ENCODE results near the gene ORAI2.

The ORAI2 gene

DNA sequence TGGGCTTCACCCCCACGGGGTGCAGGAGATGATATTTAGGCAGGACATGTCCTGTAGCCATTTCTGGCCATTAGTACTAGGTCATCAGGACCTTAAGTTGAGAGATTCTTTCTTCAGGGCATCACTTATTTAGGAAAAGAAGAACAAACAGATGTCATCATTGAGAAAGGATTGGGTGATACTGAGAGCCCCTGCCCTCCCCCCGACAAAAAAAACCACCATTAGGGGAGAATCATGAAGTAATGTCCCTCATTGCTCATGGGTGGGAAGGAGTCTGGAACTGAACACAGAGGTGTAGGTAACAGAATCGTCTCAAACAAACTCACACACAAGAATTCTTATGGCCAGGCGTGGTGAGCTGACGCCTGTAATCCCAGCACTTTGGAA is 6.4 kb upstream of the ORAI2 start:
- no peak overlapping the region for H3K4me3 ChIP-seq (ENCODE audit: low read depth, low read length)
- in situ Hi-C loops (cut with HindIII; ENCODE audit: low sequenced_read_pairs), result no loop called here
- TF ChIP-seq, protein P1, sequence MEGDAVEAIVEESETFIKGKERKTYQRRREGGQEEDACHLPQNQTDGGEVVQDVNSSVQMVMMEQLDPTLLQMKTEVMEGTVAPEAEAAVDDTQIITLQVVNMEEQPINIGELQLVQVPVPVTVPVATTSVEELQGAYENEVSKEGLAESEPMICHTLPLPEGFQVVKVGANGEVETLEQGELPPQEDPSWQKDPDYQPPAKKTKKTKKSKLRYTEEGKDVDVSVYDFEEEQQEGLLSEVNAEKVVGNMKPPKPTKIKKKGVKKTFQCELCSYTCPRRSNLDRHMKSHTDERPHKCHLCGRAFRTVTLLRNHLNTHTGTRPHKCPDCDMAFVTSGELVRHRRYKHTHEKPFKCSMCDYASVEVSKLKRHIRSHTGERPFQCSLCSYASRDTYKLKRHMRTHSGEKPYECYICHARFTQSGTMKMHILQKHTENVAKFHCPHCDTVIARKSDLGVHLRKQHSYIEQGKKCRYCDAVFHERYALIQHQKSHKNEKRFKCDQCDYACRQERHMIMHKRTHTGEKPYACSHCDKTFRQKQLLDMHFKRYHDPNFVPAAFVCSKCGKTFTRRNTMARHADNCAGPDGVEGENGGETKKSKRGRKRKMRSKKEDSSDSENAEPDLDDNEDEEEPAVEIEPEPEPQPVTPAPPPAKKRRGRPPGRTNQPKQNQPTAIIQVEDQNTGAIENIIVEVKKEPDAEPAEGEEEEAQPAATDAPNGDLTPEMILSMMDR (IDR thresholded peaks at IDR 0.05; ENCODE audit: low read depth, low read length, missing control alignments), result no peak
- no peak for DNase-seq (ENCODE audit: low read depth)

DNA sequence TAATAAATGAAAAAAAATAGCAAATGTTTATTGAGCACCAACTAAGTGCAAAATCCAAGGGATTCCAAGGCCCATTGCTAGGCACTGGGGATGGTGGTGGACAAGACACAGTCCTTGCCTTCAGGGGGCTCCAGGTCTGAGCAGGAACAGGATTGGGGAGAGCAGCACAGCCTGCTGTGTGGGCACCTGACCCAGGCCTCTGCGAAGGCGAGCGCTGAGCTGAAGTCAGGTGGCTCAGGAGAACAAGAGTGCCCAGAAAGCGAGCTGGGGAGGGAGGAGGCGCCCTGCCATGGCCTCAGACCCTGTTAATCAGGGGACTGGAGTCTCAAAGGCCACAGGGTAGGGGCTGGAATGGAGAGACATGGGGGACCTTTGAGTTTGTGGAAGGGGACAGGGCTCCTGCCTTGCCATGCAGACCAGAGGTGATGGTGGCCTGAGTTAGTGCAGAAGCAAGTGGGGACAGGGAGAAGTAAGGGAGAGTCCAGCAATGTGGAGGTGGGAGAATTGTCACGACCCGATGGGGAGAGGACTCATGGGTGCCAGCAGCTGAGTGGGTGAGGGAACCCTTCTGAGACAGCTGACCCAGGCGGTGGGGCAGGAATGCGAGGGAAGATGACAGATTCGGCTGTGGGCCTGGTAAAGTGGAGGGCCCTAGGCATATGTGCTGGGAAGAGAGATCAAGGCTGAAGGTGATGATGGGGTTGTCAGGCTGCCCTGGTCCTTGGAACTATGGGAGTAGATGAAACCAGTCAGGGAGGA is 4.1 kb upstream of the ORAI2 start:
- TF ChIP-seq, protein P1 (IDR thresholded peaks at IDR 0.05; ENCODE audit: low read depth, low read length, missing control alignments), result no peak
- DNase-seq (ENCODE audit: low read depth), result no peak
- in situ Hi-C loops (cut with HindIII; ENCODE audit: low sequenced_read_pairs), result no loop called here
- H3K4me3 ChIP-seq (ENCODE audit: low read depth, low read length), result no peak overlapping the region

DNA sequence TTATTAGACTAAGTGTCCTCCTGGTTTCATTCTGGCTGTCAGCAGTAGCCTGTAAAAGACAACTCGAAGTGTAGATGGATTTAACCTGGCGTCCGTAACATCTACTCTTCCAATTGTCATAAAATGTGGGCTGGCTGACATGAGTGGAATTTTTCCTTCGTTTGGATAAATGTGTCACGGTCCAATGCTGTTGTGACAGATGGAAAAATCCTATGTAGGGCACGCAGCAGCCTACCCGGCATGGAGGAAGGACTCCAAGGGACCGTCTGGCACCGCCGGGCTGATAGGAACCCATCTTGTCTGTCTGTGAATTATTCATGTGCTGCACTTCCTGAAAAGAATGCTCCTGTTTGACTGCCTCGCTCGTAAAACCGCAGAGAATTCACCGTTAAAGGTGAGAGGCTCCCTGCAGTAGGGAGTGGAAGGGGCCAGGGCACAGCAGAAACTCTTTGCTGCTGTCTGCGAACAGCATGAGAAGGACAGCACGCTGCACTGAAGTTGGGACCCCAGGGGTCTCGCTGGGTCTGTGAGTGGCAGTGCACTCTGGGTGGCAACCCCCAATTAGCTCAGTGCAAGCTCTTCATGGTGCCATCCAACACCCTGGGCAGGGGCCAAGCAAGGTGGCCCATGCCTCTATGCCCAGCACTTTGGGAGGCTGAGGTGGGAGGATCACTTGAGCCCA is 1.6 kb upstream of the ORAI2 start:
- no peak for DNase-seq (ENCODE audit: low read depth)
- in situ Hi-C loops (cut with HindIII; ENCODE audit: low sequenced_read_pairs), result no loop called here
- H3K4me3 ChIP-seq (ENCODE audit: low read depth, low read length), result no peak overlapping the region
- TF ChIP-seq, protein P1 (IDR thresholded peaks at IDR 0.05; ENCODE audit: low read depth, low read length, missing control alignments), result no peak

DNA sequence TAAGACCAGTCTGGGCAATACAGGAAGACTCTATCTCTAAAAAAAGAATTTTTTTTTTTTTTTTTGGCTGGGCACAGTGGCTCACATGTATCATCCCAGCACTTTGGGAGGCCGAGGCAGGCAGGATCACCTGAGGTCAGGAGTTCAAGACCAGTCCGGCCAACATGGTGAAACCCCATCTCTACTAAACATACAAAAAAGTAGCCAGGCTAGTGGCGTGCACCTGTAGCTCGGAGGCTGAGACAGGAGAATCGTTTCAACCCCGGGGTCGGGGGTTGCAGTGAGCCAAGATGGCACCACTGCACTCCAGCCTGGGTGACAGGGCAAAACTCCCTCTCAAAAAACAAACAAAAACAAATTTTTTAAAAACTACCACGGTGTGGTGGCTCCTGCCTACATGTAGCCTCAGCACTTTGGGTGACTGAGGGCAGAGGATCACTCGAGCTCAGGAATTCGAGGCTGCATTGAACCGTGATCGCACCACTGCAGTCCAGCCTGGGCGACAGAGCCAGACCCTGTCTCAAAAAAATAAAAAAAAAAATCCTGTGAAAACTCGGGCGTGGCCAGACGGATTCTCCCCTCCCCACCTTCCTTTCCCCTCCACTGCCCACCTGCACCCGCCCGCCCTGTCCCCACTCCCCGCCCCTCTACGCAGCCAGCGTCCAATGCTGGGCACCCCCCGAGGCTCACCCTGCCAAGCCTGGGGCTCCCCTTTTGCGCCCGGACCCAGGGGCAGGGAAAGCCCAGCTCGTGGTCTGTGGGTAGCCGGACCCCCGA is 745 bp upstream of the ORAI2 start:
- TF ChIP-seq, protein P1 (IDR thresholded peaks at IDR 0.05; ENCODE audit: low read depth, low read length, missing control alignments), result no peak
- in situ Hi-C loops (cut with HindIII; ENCODE audit: low sequenced_read_pairs), result no loop called here
- no peak for DNase-seq (ENCODE audit: low read depth)
- peak overlapping the region; percentile 82 for H3K4me3 ChIP-seq (ENCODE audit: low read depth, low read length)

DNA sequence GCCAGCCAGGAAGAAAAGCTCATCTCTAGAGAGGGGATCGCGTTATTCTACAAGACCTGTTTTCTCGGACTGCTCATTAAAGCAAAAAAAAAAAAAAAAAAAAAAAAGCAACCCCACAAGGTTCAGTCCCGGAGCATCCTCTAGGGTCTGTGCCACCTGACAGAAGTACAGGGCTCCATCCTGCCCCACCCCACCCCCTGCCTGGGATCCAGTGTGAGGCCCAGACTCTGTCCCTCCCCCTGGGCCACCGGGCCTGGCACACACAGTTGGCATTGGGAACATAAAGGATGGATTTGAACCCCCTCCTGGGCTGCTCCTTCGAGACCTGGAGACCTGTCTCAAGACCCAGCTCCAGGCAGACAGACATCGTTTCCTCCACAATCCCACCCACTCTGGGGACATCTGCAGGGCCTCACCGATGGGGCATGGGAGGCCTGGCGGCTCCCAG is 688 bp downstream of the ORAI2 start:
- DNase-seq (ENCODE audit: low read depth), result no peak
- peak overlapping the region; percentile 82 for H3K4me3 ChIP-seq (ENCODE audit: low read depth, low read length)
- TF ChIP-seq, protein P1 (IDR thresholded peaks at IDR 0.05; ENCODE audit: low read depth, low read length, missing control alignments), result no peak
- in situ Hi-C loops (cut with HindIII; ENCODE audit: low sequenced_read_pairs), result no loop called here

DNA sequence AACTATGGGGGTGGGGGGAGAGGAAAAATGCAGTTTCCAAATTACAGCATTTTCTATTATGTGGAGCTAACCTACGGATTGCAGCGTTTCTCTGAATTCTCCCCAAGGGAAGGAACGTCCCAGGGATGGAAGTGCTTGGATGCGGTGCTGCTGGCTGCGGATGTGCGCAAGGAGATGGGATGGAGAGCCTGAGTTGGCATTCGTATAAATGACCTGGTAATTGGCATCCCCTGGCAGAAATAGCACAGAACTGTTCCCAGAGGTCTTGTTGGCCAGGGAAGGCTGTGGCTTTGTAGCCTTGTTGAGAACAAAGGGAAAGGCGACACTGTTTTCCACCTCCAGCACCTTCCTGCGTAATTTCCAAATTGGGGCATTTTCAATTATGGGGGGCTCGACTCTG is 2.7 kb downstream of the ORAI2 start:
- no peak for DNase-seq (ENCODE audit: low read depth)
- TF ChIP-seq, protein P1 (IDR thresholded peaks at IDR 0.05; ENCODE audit: low read depth, low read length, missing control alignments), result no peak
- no peak overlapping the region for H3K4me3 ChIP-seq (ENCODE audit: low read depth, low read length)
- in situ Hi-C loops (cut with HindIII; ENCODE audit: low sequenced_read_pairs), result no loop called here
